ENCODE measurements around the gene SLC26A1. TPM values are rescaled to one million over a fixed set of nuclear protein-coding genes. Genes with fewer than 3 reads are reported as not detected.

The SLC26A1 gene
- total RNA-seq, 1 experiment from 2014 or later, result 0.85 TPM

- Mint-ChIP-seq H3K27me3 (ENCODE audit: low read depth) (peaks cover 53% of the 10 kb centered on the region), H3K27ac (no peak overlapping the region), H3K9me3 (no peaks in the 10 kb centered on the region), H3K4me1 (peaks cover 2% of the 10 kb centered on the region), H3K36me3 (no peaks in the 10 kb centered on the region), H3K4me3 (peak overlapping the region; percentile 56)
- TF ChIP-seq CDX4 (CRISPR knock-in tag; IDR thresholded peaks at IDR 0.05; ENCODE audit: borderline replicate concordance), result no peak
- no peak for TF ChIP-seq SMAD3 (CRISPR knock-in tag; IDR thresholded peaks at IDR 0.05; ENCODE audit: borderline replicate concordance)
- ChIA-PET CTCF (interaction anchor here (1.5 kb wide), 1 partner anchor 9 kb away, joined by 4 read pairs; the partner anchor contains the start of gene IDUA), POLR2A (no interaction called here)
- DNase-seq (ENCODE audit: low spot score) (no peak), ATAC-seq (no peak)
Measured at GRCh38 chr4:996030-996996, 3.1 kb upstream of the SLC26A1 start.

- Mint-ChIP-seq H3K27me3 (ENCODE audit: low read depth) (peaks cover 45% of the 10 kb centered on the region), H3K36me3 (no peaks in the 10 kb centered on the region), H3K4me3 (no peak overlapping the region), H3K27ac (no peak overlapping the region), H3K9me3 (no peaks in the 10 kb centered on the region), H3K4me1 (peaks cover 2% of the 10 kb centered on the region)
- ChIA-PET CTCF (interaction anchor here (1.5 kb wide), 1 partner anchor 8 kb away, joined by 4 read pairs; the partner anchor contains the start of gene IDUA), POLR2A (no interaction called here)
- ATAC-seq (peak; percentile 12), DNase-seq (ENCODE audit: low spot score) (no peak)
- TF ChIP-seq MXD4 (CRISPR knock-in tag; IDR thresholded peaks at IDR 0.05; ENCODE audit: borderline replicate concordance), result no peak
- TF ChIP-seq ZMAT4 (CRISPR knock-in tag; IDR thresholded peaks at IDR 0.05), result no peak
- TF ChIP-seq GTF2I (CRISPR knock-in tag; conservative IDR thresholded peaks at IDR 0.05), result no peak
- no peak for TF ChIP-seq TP53 (CRISPR knock-in tag; IDR thresholded peaks at IDR 0.05)
- no peak for TF ChIP-seq ETV6 (CRISPR knock-in tag; IDR thresholded peaks at IDR 0.05)
- no peak for TF ChIP-seq ATF2 (CRISPR knock-in tag; IDR thresholded peaks at IDR 0.05; ENCODE audit: borderline replicate concordance, low read depth)
- TF ChIP-seq ATF6 (CRISPR knock-in tag; IDR thresholded peaks at IDR 0.05), result no peak
- no peak for TF ChIP-seq SMAD3 (CRISPR knock-in tag; IDR thresholded peaks at IDR 0.05; ENCODE audit: borderline replicate concordance)
- TF ChIP-seq TEAD1 (CRISPR knock-in tag; IDR thresholded peaks at IDR 0.05), result no peak
- TF ChIP-seq ERG (CRISPR knock-in tag; IDR thresholded peaks at IDR 0.05), result no peak
- no peak for TF ChIP-seq JAZF1 (CRISPR knock-in tag; IDR thresholded peaks at IDR 0.05)
- no peak for TF ChIP-seq TCF7 (CRISPR knock-in tag; IDR thresholded peaks at IDR 0.05; ENCODE audit: low read depth)
- TF ChIP-seq CDX4 (CRISPR knock-in tag; IDR thresholded peaks at IDR 0.05; ENCODE audit: borderline replicate concordance), result no peak
- TF ChIP-seq JUN (CRISPR knock-in tag; IDR thresholded peaks at IDR 0.05), result no peak
- TF ChIP-seq CREB1 (CRISPR knock-in tag; IDR thresholded peaks at IDR 0.05), result no peak
- TF ChIP-seq SOX15 (CRISPR knock-in tag; IDR thresholded peaks at IDR 0.05), result no peak
- TF ChIP-seq FOXJ3 (CRISPR knock-in tag; IDR thresholded peaks at IDR 0.05; ENCODE audit: borderline replicate concordance), result no peak
- no peak for TF ChIP-seq ZNF532 (CRISPR knock-in tag; IDR thresholded peaks at IDR 0.05; ENCODE audit: borderline replicate concordance)
Measured at GRCh38 chr4:995311-996026, 2.3 kb upstream of the SLC26A1 start.
